Islet precursor cell (in vitro differentiated cells): ENCODE measurements around the gene TBXT.

Experiments used
- DNase-seq: peaks from one replicate; pipeline ENCODE4 v3.0.0-alpha.2; 2018

Gene TBXT

GRCh38 chr6:166109608-166110007 is 58.0 kb downstream of the TBXT start:
- DNase-seq = no peak
